ENCODE data around the gene MAPT. TPM values are rescaled to one million over a fixed set of nuclear protein-coding genes. Genes with fewer than 3 reads are reported as not detected.

MAPT gene
- total RNA-seq, 1 experiment from 2014 or later, result 8.3 TPM

DNA sequence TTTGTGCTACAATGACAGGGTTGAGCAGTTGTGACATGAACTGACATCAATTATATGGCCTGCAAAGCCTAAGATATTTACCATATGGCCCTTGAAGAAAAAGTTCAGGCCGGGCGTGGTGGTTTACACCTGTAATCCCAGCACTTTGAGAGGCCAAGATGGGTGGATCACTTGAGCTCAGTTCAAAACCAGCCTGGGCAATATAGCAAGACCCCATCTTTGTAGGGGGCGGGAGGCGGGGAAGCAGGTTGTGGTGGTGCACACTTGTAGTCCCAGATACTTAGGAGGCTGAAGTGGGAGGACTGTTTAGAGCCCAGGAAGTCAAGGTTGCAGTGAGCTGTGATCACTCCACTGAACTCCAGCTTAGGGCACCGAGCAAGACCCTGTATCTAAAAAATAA, 153.0 kb downstream of the MAPT start:
- Histone ChIP-seq H3K36me3 (ENCODE audit: insufficient read depth, low read length, poor library complexity, severe bottlenecking) (peaks cover 14% of the 10 kb centered on the region), H3K27ac (ENCODE audit: low read depth, low read length, poor library complexity, severe bottlenecking) (no peak overlapping the region)
- no peak for DNase-seq (ENCODE audit: low spot score)

DNA sequence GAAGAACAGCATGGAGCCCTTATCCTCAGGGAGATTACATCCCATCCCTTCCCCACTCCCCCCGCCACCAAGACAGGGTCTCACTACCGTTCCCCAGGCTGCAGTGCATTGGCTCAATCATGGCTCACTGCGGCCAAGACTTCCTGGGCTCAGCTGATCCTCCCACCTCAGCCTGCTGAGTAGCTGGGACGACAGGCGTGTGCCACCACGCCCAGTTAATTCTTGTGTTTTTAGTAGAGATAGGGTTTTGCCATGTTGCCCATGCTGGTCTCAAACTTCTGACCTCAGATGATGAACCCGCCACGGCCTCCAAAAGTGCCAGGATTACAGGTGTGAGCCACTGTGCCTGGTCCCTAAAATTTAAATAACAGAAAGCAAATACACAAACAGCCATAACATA, 153.5 kb downstream of the MAPT start:
- no peak for TF ChIP-seq EZH2 (IDR thresholded peaks at IDR 0.05; ENCODE audit: borderline replicate concordance, low read depth, low read length, poor library complexity, severe bottlenecking)
- TF ChIP-seq, protein P1, sequence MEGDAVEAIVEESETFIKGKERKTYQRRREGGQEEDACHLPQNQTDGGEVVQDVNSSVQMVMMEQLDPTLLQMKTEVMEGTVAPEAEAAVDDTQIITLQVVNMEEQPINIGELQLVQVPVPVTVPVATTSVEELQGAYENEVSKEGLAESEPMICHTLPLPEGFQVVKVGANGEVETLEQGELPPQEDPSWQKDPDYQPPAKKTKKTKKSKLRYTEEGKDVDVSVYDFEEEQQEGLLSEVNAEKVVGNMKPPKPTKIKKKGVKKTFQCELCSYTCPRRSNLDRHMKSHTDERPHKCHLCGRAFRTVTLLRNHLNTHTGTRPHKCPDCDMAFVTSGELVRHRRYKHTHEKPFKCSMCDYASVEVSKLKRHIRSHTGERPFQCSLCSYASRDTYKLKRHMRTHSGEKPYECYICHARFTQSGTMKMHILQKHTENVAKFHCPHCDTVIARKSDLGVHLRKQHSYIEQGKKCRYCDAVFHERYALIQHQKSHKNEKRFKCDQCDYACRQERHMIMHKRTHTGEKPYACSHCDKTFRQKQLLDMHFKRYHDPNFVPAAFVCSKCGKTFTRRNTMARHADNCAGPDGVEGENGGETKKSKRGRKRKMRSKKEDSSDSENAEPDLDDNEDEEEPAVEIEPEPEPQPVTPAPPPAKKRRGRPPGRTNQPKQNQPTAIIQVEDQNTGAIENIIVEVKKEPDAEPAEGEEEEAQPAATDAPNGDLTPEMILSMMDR (conservative IDR thresholded peaks at IDR 0.05; ENCODE audit: low read depth, low read length), result no peak
- Histone ChIP-seq H3K27ac (ENCODE audit: low read depth, low read length, poor library complexity, severe bottlenecking) (no peak overlapping the region), H3K9me3 (ENCODE audit: low read depth, low read length, poor library complexity, severe bottlenecking) (no peaks in the 10 kb centered on the region), H3K4me1 (ENCODE audit: insufficient read depth, low read length, poor library complexity, severe bottlenecking) (no peaks in the 10 kb centered on the region), H3K27me3 (replicated peaks; ENCODE audit: insufficient read depth, low read depth, low read length, poor library complexity) (no peaks in the 10 kb centered on the region), H3K4me3 (ENCODE audit: low read depth, low read length, poor library complexity, severe bottlenecking) (no peak overlapping the region), H3K36me3 (ENCODE audit: insufficient read depth, low read length, poor library complexity, severe bottlenecking) (peaks cover 10% of the 10 kb centered on the region)
- intact Hi-C loops (cut with micrococcal nuclease; ENCODE audit: unreplicated experiment), result loop anchor here (10.0 kb wide), 1 partner anchor 147 kb away; the partner anchor contains the start of gene KANSL1
- no peak for DNase-seq (ENCODE audit: low spot score)
- ChIA-PET POLR2A (ENCODE audit: low non-redundant PET) (no interaction called here), CTCF (no interaction called here)
- BruUV-seq (replicated peaks), result no TSS peak

More for the DNA sequence above, 153.0 kb downstream of the MAPT start:
- H3K4me3 ChIP-seq (ENCODE audit: low read depth, low read length, poor library complexity, severe bottlenecking), result no peak overlapping the region
- no peaks in the 10 kb centered on the region for H3K4me1 ChIP-seq (ENCODE audit: insufficient read depth, low read length, poor library complexity, severe bottlenecking)
- no peaks in the 10 kb centered on the region for H3K27me3 ChIP-seq (replicated peaks; ENCODE audit: insufficient read depth, low read depth, low read length, poor library complexity)
- TF ChIP-seq EZH2 (IDR thresholded peaks at IDR 0.05; ENCODE audit: borderline replicate concordance, low read depth, low read length, poor library complexity, severe bottlenecking), result no peak
- TF ChIP-seq, protein P1 (conservative IDR thresholded peaks at IDR 0.05; ENCODE audit: low read depth, low read length), result no peak
- H3K9me3 ChIP-seq (ENCODE audit: low read depth, low read length, poor library complexity, severe bottlenecking), result no peaks in the 10 kb centered on the region
- intact Hi-C loops (cut with micrococcal nuclease; ENCODE audit: unreplicated experiment), result loop anchor here (10.0 kb wide), 1 partner anchor 147 kb away; the partner anchor contains the start of gene KANSL1
- BruUV-seq (replicated peaks), result no TSS peak
- ChIA-PET CTCF (no interaction called here), POLR2A (ENCODE audit: low non-redundant PET) (no interaction called here)

DNA sequence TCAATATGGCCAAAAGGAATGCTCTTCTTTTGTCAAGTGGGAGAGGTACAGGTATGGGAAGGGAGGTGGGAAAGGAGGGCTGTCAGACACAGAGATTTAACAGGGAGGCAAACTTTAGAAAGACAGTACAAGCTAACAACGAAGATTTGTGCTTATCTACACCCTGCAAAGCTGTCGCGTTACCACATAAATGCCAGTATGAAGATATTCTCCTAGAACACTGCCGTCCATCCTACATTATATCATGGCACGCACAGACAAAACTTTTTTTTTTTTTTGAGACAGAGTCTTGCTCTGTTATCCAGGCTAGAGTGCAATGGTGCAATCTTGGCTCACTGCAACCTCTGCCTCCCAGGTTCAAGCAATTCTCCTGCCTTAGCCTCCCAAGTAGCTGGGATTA, 155.3 kb downstream of the MAPT start:
- no peaks in the 10 kb centered on the region for H3K4me1 ChIP-seq (ENCODE audit: insufficient read depth, low read length, poor library complexity, severe bottlenecking)
- H3K27me3 ChIP-seq (replicated peaks; ENCODE audit: insufficient read depth, low read depth, low read length, poor library complexity), result no peaks in the 10 kb centered on the region
- TF ChIP-seq, protein P1 (conservative IDR thresholded peaks at IDR 0.05; ENCODE audit: low read depth, low read length), result no peak
- no peak for TF ChIP-seq EZH2 (IDR thresholded peaks at IDR 0.05; ENCODE audit: borderline replicate concordance, low read depth, low read length, poor library complexity, severe bottlenecking)
- H3K4me3 ChIP-seq (ENCODE audit: low read depth, low read length, poor library complexity, severe bottlenecking), result no peak overlapping the region
- DNase-seq (ENCODE audit: low spot score), result no peak
- no peak overlapping the region for H3K27ac ChIP-seq (ENCODE audit: low read depth, low read length, poor library complexity, severe bottlenecking)
- no peaks in the 10 kb centered on the region for H3K9me3 ChIP-seq (ENCODE audit: low read depth, low read length, poor library complexity, severe bottlenecking)
- intact Hi-C loops (cut with micrococcal nuclease; ENCODE audit: unreplicated experiment), result loop anchor here (10.0 kb wide), 1 partner anchor 145 kb away; the partner anchor contains the start of gene KANSL1
- POLR2A ChIA-PET (ENCODE audit: low non-redundant PET), result no interaction called here
- no TSS peak for BruUV-seq (replicated peaks)
- CTCF ChIA-PET, result no interaction called here
- peaks cover 4% of the 10 kb centered on the region for H3K36me3 ChIP-seq (ENCODE audit: insufficient read depth, low read length, poor library complexity, severe bottlenecking)

Data from A673 (cell line).